Stimulated activated CD8-positive, alpha-beta memory T cell treated with anti-CD3 and anti-CD28 coated beads, Interleukin-4, amount 100 ng/mL, for 4 hours (primary cell): ENCODE measurements around the gene MYOCD.

ENCODE experiments used
- DNase-seq, 2 donors: peaks; one replicate each; pipeline ENCODE4 v3.0.0-alpha.2; 2020; ENCODE audit warnings: low read depth in 2 of 2, low spot score in 1 of 2

MYOCD gene

GRCh38 chr17:12642034-12642433 is 23.7 kb upstream of the MYOCD start:
- no peak for DNase-seq

GRCh38 chr17:12643822-12644221 is 21.9 kb upstream of the MYOCD start:
- no peak for DNase-seq

GRCh38 chr17:12644623-12645022 is 21.1 kb upstream of the MYOCD start:
- no peak for DNase-seq

- no peak for DNase-seq
Observed at GRCh38 chr17:12646761-12647422, 18.8 kb upstream of the MYOCD start.

GRCh38 chr17:12648498-12648897 is 17.2 kb upstream of the MYOCD start:
- no peak for DNase-seq

- no peak for DNase-seq
Observed at GRCh38 chr17:12655936-12656335, 9.8 kb upstream of the MYOCD start.

- no peak for DNase-seq
Observed at GRCh38 chr17:12656354-12656753, 9.3 kb upstream of the MYOCD start.

- no peak for DNase-seq
Observed at GRCh38 chr17:12659500-12659899, 6.2 kb upstream of the MYOCD start.

- DNase-seq: no peak
Observed at GRCh38 chr17:12664252-12664651, 1.4 kb upstream of the MYOCD start.

- no peak for DNase-seq
Observed at GRCh38 chr17:12664894-12665262, 812 bp upstream of the MYOCD start.

- no peak for DNase-seq
Observed at GRCh38 chr17:12666718-12667117, 1.0 kb downstream of the MYOCD start.

GRCh38 chr17:12667299-12667958 is 1.7 kb downstream of the MYOCD start:
- no peak for DNase-seq

GRCh38 chr17:12671906-12672305 is 6.2 kb downstream of the MYOCD start:
- DNase-seq: no peak

- DNase-seq: no peak
Observed at GRCh38 chr17:12672947-12673346, 7.3 kb downstream of the MYOCD start.

GRCh38 chr17:12673788-12674187 is 8.1 kb downstream of the MYOCD start:
- no peak for DNase-seq

GRCh38 chr17:12680407-12680897 is 14.8 kb downstream of the MYOCD start:
- DNase-seq: no peak

- no peak for DNase-seq
Observed at GRCh38 chr17:12680993-12681392, 15.3 kb downstream of the MYOCD start.

- no peak for DNase-seq
Observed at GRCh38 chr17:12683299-12683698, 17.6 kb downstream of the MYOCD start.

GRCh38 chr17:12686486-12686885 is 20.8 kb downstream of the MYOCD start:
- DNase-seq: no peak

- DNase-seq: no peak
Observed at GRCh38 chr17:12688382-12688781, 22.7 kb downstream of the MYOCD start.

GRCh38 chr17:12691173-12691572 is 25.5 kb downstream of the MYOCD start:
- no peak for DNase-seq

GRCh38 chr17:12693640-12694039 is 27.9 kb downstream of the MYOCD start:
- DNase-seq: no peak

GRCh38 chr17:12706070-12706469 is 40.4 kb downstream of the MYOCD start:
- no peak for DNase-seq
